Trophoblast cell (in vitro differentiated cells and primary cell): ENCODE data around the gene IL20.

Source experiments
- DNase-seq, 2 donors: peaks; one replicate each; pipeline ENCODE4 v3.0.0-alpha.2; 2016
- H2AFZ ChIP-seq: 2 replicates; pipeline ENCODE4 v1.6.1; 2013; ENCODE audit warnings: low read length, moderate library complexity, mild to moderate bottlenecking; ENCODE audit not compliant: insufficient read depth, poor library complexity
- H2AK5ac ChIP-seq: 2 replicates; pipeline ENCODE4 v1.6.1; 2013; ENCODE audit warnings: mild to moderate bottlenecking, low read length
- H2BK120ac ChIP-seq: 2 replicates; pipeline ENCODE4 v1.6.1; 2013; ENCODE audit warnings: low read length, mild to moderate bottlenecking, moderate library complexity; ENCODE audit not compliant: insufficient read depth, poor library complexity
- H2BK12ac ChIP-seq: 2 replicates; pipeline ENCODE4 v1.6.1; 2013; ENCODE audit warnings: mild to moderate bottlenecking, low read length, moderate library complexity
- H2BK5ac ChIP-seq: 2 replicates; pipeline ENCODE4 v1.6.1; 2013; ENCODE audit warnings: low read length, low read depth, moderate library complexity, mild to moderate bottlenecking; ENCODE audit not compliant: poor library complexity
- H3K14ac ChIP-seq: 2 replicates; pipeline ENCODE4 v1.6.1; 2013; ENCODE audit warnings: mild to moderate bottlenecking, low read length
- H3K18ac ChIP-seq: 2 replicates; pipeline ENCODE4 v1.6.1; 2013; ENCODE audit warnings: mild to moderate bottlenecking, low read length
- H3K23ac ChIP-seq: 2 replicates; pipeline ENCODE4 v1.6.1; 2013; ENCODE audit warnings: low read length
- H3K27ac ChIP-seq: 2 replicates; pipeline ENCODE4 v1.5.1; 2013; ENCODE audit warnings: low read depth, mild to moderate bottlenecking, inconsistent platforms, low read length, moderate library complexity
- H3K27me3 ChIP-seq: 2 replicates; pipeline ENCODE4 v1.6.1; 2013; ENCODE audit warnings: inconsistent platforms, mild to moderate bottlenecking, low read length, moderate library complexity; ENCODE audit not compliant: insufficient read depth
- H3K36me3 ChIP-seq, 2 experiments: 1 replicate in 1 of 2; 2 replicates in 1 of 2; pipeline ENCODE4 v1.6.1; 2013; ENCODE audit warnings: low read length in 2 of 2, mild to moderate bottlenecking in 2 of 2, moderate library complexity in 1 of 2; ENCODE audit not compliant: insufficient read depth in 2 of 2, control insufficient read depth in 1 of 2
- H3K4ac ChIP-seq: 2 replicates; pipeline ENCODE4 v1.6.1; 2013; ENCODE audit warnings: low read depth, mild to moderate bottlenecking, low read length, moderate library complexity
- H3K4me1 ChIP-seq, 2 experiments: 1 replicate in 1 of 2; 2 replicates in 1 of 2; pipeline ENCODE4 v1.6.1; 2013; ENCODE audit warnings: low read length in 2 of 2, mild to moderate bottlenecking in 2 of 2, moderate library complexity in 1 of 2; ENCODE audit not compliant: insufficient read depth in 2 of 2, control insufficient read depth in 1 of 2
- H3K4me2 ChIP-seq: 2 replicates; pipeline ENCODE4 v1.6.1; 2013; ENCODE audit warnings: inconsistent platforms, mild to moderate bottlenecking, low read length, moderate library complexity
- H3K4me3 ChIP-seq: 2 replicates; pipeline ENCODE4 v1.5.1; 2013; ENCODE audit warnings: mild to moderate bottlenecking, low read depth, low read length, inconsistent platforms
- H3K79me1 ChIP-seq: one replicate; pipeline ENCODE4 v1.6.1; 2013; ENCODE audit warnings: low read length
- H3K79me2 ChIP-seq: 2 replicates; pipeline ENCODE4 v1.6.1; 2013; ENCODE audit warnings: low read length, mild to moderate bottlenecking; ENCODE audit not compliant: control insufficient read depth, insufficient read depth, poor library complexity
- H3K9ac ChIP-seq: 2 replicates; pipeline ENCODE4 v1.6.1; 2013; ENCODE audit warnings: mild to moderate bottlenecking, low read length
- H3K9me3 ChIP-seq: 2 replicates; pipeline ENCODE4 v1.6.1; 2013; ENCODE audit warnings: low read depth, mild to moderate bottlenecking, control low read depth, inconsistent platforms, low read length; ENCODE audit not compliant: insufficient read depth
- H4K12ac ChIP-seq: 2 replicates; pipeline ENCODE4 v1.6.1; 2013; ENCODE audit warnings: low read depth, mild to moderate bottlenecking, low read length, moderate library complexity
- H4K8ac ChIP-seq: 2 replicates; pipeline ENCODE4 v1.6.1; 2013; ENCODE audit warnings: low read depth, mild to moderate bottlenecking, low read length, moderate library complexity
- H4K91ac ChIP-seq: one replicate; pipeline ENCODE4 v1.6.1; 2013; ENCODE audit warnings: low read depth, mild to moderate bottlenecking, low read length, moderate library complexity
- WGBS: extraction: QIAGEN DNeasy Blood & Tissue Kit; methylation state at CpG from one replicate; pipeline ENCODE4 v1.1.7; 2013; ENCODE audit warnings: missing lambda C conversion rate; ENCODE audit not compliant: insufficient read length, insufficient coverage; ENCODE audit errors: extremely low coverage; 5-methylcytosine and 5-hydroxymethylcytosine counted together

The IL20 gene

GRCh38 chr1:206880314-206880713, 14.9 kb downstream of the IL20 start:
- no peaks in the 10 kb centered on the region for H3K79me2 ChIP-seq
- no peak overlapping the region for H3K14ac ChIP-seq
- H2BK120ac ChIP-seq = no peak overlapping the region
- H3K9ac ChIP-seq = no peak overlapping the region
- DNase-seq = no peak
- no peak overlapping the region for H4K12ac ChIP-seq
- no peak overlapping the region for H3K27ac ChIP-seq
- H4K91ac ChIP-seq = no peak overlapping the region
- H2BK12ac ChIP-seq = no peak overlapping the region
- H3K4me1 ChIP-seq = no peaks in the 10 kb centered on the region
- H3K79me1 ChIP-seq = no peaks in the 10 kb centered on the region
- H2AFZ ChIP-seq = no peak overlapping the region
- no peak overlapping the region for H3K4me2 ChIP-seq
- no peak overlapping the region for H3K4ac ChIP-seq
- H2BK5ac ChIP-seq = no peak overlapping the region
- peaks cover 2% of the 10 kb centered on the region for H3K9me3 ChIP-seq
- WGBS = no CpG with 5 or more reads among the region's 3 CpGs
- no peak overlapping the region for H3K23ac ChIP-seq
- H3K27me3 ChIP-seq = no peaks in the 10 kb centered on the region
- no peak overlapping the region for H2AK5ac ChIP-seq
- no peak overlapping the region for H3K18ac ChIP-seq
- no peak overlapping the region for H3K4me3 ChIP-seq
- no peaks in the 10 kb centered on the region for H3K36me3 ChIP-seq
- H4K8ac ChIP-seq = no peak overlapping the region

- no peak overlapping the region for H3K4me3 ChIP-seq
- H2BK12ac ChIP-seq = no peak overlapping the region
- peaks cover 2% of the 10 kb centered on the region for H3K9me3 ChIP-seq
- no peak overlapping the region for H2AK5ac ChIP-seq
- H3K79me2 ChIP-seq = no peaks in the 10 kb centered on the region
- no peak overlapping the region for H3K18ac ChIP-seq
- no peak for DNase-seq
- H3K9ac ChIP-seq = no peak overlapping the region
- no peak overlapping the region for H3K23ac ChIP-seq
- no peak overlapping the region for H4K91ac ChIP-seq
- H3K27me3 ChIP-seq = no peaks in the 10 kb centered on the region
- no peak overlapping the region for H2BK5ac ChIP-seq
- H3K14ac ChIP-seq = no peak overlapping the region
- H3K4me1 ChIP-seq = no peaks in the 10 kb centered on the region
- no peak overlapping the region for H2BK120ac ChIP-seq
- no peak overlapping the region for H4K12ac ChIP-seq
- H3K4ac ChIP-seq = no peak overlapping the region
- H3K36me3 ChIP-seq = no peaks in the 10 kb centered on the region
- no peak overlapping the region for H4K8ac ChIP-seq
- H3K4me2 ChIP-seq = no peak overlapping the region
- H3K79me1 ChIP-seq = no peaks in the 10 kb centered on the region
- H3K27ac ChIP-seq = no peak overlapping the region
- H2AFZ ChIP-seq = no peak overlapping the region
- WGBS = no CpG with 5 or more reads among the region's 3 CpGs
These were observed 17.1 kb downstream of the IL20 start for GRCh38 chr1:206882555-206882954.

- H3K18ac ChIP-seq = no peak overlapping the region
- H4K8ac ChIP-seq = no peak overlapping the region
- H2AK5ac ChIP-seq = no peak overlapping the region
- H3K4me2 ChIP-seq = no peak overlapping the region
- H3K79me2 ChIP-seq = no peaks in the 10 kb centered on the region
- no peak overlapping the region for H4K91ac ChIP-seq
- H3K27ac ChIP-seq = no peak overlapping the region
- H3K9ac ChIP-seq = no peak overlapping the region
- peaks cover 1% of the 10 kb centered on the region for H3K9me3 ChIP-seq
- no peaks in the 10 kb centered on the region for H3K27me3 ChIP-seq
- H3K79me1 ChIP-seq = no peaks in the 10 kb centered on the region
- H2BK12ac ChIP-seq = no peak overlapping the region
- H3K14ac ChIP-seq = no peak overlapping the region
- no peak overlapping the region for H2BK120ac ChIP-seq
- no peak overlapping the region for H3K23ac ChIP-seq
- WGBS = no CpG with 5 or more reads among the region's 1 CpG
- H3K4ac ChIP-seq = no peak overlapping the region
- DNase-seq = no peak
- H4K12ac ChIP-seq = no peak overlapping the region
- no peaks in the 10 kb centered on the region for H3K36me3 ChIP-seq
- H3K4me3 ChIP-seq = no peak overlapping the region
- H3K4me1 ChIP-seq = no peaks in the 10 kb centered on the region
- H2AFZ ChIP-seq = no peak overlapping the region
- no peak overlapping the region for H2BK5ac ChIP-seq
These were observed 17.7 kb downstream of the IL20 start for GRCh38 chr1:206883160-206883559.

- Histone ChIP-seq H3K79me2 (no peaks in the 10 kb centered on the region), H2AFZ (no peak overlapping the region), H4K8ac (no peak overlapping the region), H3K27ac (no peak overlapping the region), H3K14ac (no peak overlapping the region), H3K36me3 (no peaks in the 10 kb centered on the region), H2AK5ac (no peak overlapping the region), H3K18ac (no peak overlapping the region), H3K23ac (no peak overlapping the region), H2BK5ac (no peak overlapping the region), H4K12ac (no peak overlapping the region), H3K4me3 (no peak overlapping the region), H3K27me3 (no peaks in the 10 kb centered on the region), H3K4ac (no peak overlapping the region), H4K91ac (no peak overlapping the region), H3K9me3 (no peaks in the 10 kb centered on the region), H3K4me2 (no peak overlapping the region), H3K4me1 (no peaks in the 10 kb centered on the region), H2BK120ac (no peak overlapping the region), H3K79me1 (no peaks in the 10 kb centered on the region), H3K9ac (no peak overlapping the region), H2BK12ac (no peak overlapping the region)
- WGBS = no CpG with 5 or more reads among the region's 2 CpGs
- DNase-seq = no peak
These were observed 18.5 kb downstream of the IL20 start for GRCh38 chr1:206883876-206884275.
